RPMI7951 (cell line): ENCODE measurements around the gene DIPK1B. TPM values are rescaled to one million over a fixed set of nuclear protein-coding genes. Genes with fewer than 3 reads are reported as not detected.

Source experiments
- DNase-seq: peaks from one replicate; pipeline ENCODE4 v3.0.0-alpha.2; 2012; ENCODE audit warnings: low read depth
- total RNA-seq: library from RNA; depleted of rRNA; stranded (reverse); fragments of >200 nt; shearing (Covaris generic); gene quantifications from 2 replicates; pipeline ENCODE4 v1.2.3, GENCODE V29; 2014; rRNA removed

The DIPK1B gene
- not detected in 2 replicates for total RNA-seq

DNA sequence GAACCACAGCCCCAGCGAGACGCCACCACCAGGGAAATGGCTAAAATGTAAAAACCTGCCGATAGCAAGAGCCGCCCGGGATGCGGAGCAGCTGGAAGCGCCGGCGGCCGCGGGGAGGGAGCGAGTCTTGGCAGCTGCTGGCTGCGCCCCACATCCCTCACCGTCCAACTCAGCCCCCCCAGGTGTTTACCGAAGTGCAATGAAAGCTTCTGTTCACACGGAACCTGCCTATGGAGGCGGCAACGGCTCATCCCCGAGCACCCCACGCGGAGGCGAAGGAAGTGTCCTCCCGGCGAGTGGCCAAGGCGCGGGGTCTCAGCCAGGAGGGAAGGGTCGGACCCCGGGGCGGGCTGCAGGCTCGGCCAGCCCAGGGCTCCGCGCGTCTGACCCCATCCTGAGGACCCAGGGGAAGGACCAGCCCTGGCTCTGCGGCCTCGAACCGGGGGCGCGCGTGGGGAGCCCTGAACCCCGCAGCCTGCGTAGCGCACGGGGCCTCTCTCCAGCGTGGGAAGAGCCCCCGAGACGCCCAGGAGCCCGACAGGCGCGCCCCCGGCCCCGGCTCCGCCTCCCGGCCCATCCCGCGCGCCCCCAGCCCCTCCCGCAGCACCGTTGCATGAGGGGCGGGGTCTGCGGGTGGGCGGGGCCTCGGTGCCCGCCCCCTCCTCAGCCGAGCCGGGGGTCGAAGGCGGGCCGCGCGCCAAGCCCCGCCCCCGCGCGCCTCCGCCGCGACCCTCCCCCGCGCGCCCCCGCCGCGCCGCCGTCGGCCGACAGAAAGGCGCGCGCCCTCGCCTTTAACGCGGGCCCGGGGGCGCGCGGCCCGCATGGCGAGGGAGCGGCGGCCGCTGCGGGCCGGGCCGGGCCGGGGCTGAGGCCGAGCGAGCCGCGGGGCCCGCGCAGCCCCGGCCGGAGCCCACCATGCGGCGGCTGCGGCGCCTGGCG is at the start of gene DIPK1B:
Gene DIPK1B, plus strand, starts transcription at position 822 of the 939 bp plus-strand sequence. Its CDS starts 94 bp downstream, at position 916.
- DNase-seq: no peak

GRCh38 chr9:136662656-136663581 is 49.5 kb upstream of the DIPK1B start, which contains the start of gene EGFL7:
Gene EGFL7 (plus strand): TSS chr9:136662916. CDS start chr9:136668283, 5,367 bp downstream.
- DNase-seq: no peak

DNA sequence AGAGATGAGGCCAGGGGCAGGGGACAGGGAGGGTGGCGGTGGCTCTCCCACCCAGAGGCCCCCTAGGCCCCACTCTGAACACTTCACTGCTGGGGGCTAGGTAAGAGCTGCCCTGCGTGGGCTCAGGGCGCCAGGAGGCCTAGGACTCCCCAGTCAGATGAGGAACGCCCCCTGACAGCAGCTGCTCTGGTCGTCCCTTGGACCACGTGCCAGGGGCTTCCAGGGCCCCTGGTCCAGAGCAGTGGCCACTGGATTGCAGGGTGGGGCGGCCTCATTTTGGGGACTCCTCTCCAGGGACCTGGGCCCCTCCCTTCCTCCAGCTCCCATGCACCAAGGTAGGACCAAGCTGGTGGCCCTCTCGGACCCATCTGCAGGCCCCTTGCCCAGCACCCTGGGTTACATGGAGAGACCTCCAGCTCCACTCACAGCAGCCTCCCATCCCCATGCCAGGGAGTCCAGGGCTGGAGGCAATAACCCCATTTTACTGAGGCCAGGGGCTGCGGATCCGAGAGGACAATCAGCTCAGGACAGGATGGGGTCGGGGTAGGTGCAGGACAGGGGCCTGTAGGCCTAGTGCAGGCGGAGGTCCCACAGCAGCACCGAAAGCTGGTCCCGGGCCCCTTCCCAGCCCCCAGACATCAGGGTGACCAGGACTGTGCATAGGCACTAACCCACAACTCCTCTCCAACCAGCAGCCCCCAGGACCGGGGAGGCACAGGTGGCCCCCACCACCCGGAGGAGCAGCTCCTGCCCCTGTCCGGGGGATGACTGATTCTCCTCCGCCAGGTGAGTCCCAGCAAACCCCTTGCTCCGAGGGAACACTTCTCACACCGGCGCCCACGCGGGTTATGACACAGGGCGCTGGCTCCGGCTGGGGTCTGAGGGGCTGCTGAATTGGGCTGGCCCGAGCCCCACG is 48.1 kb upstream of the DIPK1B start:
- no peak for DNase-seq

DNA sequence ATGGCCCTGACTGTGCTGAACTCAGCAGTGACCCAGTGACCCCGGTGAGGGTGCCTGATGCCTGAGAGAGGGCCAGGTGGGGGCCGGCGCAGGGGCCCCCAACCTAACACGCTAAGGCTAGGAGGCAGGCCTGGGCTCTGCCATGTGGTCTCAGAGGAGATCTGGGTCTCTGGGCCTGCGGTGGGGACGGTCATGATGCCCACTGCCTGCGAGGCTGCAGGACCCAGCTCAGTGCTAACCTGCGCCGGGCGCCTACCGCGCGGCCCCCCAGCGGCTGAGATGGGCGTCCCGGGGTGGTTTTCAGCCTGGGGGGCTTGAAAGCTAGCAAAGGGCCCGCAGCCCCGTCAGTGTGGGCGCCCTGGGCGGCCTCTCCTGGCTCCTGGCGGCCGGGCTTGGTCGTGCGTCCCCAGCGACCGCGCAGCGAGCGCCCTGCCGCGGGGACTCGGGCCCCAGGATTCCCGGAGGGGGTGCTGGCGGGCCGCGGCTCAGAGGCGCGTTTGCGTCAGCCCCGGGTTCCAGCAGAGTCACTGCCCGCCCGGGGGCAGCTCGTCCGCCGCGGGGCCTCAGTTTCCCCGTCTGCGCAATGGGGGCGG is 47.2 kb upstream of the DIPK1B start:
- no peak for DNase-seq

DNA sequence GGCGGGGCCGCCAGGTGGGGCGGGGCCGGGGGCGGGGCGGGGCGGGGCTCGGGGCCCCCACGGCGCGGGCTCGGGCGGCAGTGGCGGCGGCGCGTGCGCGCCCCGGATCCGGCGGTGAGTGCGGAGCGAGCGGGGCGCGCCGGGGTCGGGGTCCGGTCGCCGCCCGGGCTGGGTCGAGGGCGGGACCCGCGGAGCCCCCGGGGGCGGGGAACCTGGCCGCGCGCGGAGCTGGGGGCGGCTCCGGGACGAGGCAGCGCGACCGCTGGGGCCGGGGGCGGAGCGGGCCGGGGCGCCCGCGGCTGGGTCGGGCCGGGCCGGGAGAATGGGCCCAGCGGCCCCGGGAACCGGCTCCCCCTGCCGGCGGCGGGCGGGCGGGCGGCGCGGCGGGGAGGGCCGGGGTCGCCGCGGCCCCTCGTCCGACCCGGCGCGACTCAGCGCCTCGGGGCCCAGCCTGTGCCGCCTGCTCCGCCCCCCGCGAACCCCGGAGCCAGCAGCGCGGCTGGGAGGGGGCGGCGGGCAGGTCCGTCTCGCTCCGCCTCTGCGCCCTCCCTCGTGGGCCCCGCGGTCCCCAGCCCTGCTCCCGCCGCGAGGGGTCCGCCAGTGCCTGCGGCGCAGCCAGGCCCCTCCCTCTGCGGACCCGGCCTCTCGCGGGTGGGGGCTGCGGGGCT is 46.5 kb upstream of the DIPK1B start:
- no peak for DNase-seq

DNA sequence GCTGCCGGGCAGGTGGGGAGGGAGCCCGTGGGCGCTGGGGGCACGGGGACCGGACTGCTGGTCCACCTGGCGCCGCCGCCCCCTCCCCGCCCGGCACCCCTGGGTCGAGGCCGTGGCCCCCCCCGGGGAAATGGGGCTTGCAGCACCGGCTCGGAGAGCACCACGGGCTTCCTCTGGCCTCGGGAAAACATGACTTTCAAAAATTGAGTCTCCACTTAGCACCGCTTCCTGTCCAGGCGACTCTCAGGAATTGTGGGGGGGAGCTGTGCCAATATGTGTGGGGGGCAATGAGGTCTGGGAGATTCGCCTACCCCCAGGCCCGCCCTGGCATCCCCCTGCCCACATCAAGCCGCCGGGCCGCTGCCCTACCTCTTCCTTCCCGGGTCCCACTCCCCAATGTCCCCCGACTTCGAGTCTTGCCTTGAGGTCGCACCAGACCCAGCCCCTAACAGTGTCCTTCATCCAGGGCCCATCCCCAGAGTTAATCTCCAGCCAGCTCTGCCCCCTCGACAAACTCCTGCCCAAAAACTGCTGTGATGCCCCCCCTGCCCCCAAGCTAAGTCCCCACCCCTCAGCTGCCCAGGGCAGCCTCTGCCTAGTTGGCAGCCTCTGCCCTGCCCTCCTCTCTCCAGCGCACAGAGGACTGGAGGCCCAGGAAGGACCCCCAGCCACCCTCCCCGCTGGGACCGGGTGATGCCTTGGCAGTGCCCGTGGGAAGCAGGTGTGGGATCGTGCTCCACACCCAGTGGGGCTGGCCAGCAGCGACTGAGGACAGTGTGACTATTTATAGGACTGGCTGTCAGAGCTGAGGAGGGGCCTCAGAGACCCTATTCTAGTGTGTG is 45.8 kb upstream of the DIPK1B start:
- no peak for DNase-seq

- DNase-seq: no peak
Observed at GRCh38 chr9:136667214-136667939, 45.0 kb upstream of the DIPK1B start.

GRCh38 chr9:136667940-136668760 is 44.2 kb upstream of the DIPK1B start:
- DNase-seq: no peak

DNA sequence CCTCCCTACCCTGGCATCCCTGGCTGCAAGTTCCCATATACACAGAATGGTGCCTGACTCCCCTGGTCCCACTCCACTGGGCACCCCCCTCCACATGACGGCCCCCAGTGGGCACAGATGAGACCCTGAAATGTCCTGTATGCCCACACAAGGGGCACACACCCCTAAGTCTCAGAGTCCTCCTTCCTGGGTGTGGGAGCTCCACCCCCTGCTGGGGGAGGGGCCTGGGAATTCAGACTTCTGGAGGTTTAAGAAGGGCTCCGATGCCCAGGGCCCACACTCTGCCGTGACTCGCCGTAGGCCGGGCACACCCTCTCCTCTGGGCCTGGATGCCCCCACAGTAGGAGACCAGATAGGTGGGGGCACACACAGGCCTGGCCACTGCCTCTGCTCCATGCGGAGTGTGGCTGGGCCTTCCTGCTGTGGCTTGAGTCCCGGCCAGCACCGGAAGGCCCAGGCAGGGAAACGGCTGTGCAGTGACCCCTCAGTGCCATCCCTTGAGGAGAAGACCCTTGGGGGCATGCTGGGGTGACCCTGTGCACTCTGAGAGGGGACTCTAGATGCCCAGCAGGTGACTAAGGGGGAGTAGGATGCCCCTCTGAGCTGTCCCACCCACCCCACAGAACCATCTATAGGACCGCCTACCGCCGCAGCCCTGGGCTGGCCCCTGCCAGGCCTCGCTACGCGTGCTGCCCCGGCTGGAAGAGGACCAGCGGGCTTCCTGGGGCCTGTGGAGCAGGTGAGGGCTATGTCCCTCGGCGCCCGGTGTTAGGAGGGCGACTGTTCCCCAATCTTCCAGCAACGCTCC is 43.2 kb upstream of the DIPK1B start:
- peak; percentile 19 for DNase-seq

DNA sequence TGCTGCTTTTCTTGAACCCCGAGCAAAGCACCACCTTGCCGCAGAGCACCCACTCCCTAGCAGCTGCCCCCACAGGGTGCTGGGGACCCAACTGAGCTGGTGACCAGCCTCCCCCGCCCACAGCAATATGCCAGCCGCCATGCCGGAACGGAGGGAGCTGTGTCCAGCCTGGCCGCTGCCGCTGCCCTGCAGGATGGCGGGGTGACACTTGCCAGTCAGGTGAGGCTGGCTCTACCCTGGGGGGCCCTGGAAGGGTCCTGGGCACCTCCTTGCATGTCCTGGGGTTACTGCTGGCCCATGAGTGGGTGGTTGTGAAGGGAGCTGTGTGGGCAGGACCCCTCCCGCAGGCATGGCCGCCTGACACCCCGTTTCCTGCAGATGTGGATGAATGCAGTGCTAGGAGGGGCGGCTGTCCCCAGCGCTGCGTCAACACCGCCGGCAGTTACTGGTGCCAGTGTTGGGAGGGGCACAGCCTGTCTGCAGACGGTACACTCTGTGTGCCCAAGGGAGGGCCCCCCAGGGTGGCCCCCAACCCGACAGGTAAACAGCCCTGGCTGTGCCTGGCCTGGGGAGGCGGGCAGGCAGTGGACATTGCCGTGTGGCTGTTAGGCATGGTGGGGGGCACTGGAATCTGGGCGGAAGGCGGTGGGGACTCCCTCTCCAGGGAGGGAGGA is 42.4 kb upstream of the DIPK1B start:
- DNase-seq: no peak

GRCh38 chr9:136670576-136671253 is 41.7 kb upstream of the DIPK1B start:
- DNase-seq: no peak

- no peak for DNase-seq
Observed at GRCh38 chr9:136671254-136671614, 41.1 kb upstream of the DIPK1B start.

DNA sequence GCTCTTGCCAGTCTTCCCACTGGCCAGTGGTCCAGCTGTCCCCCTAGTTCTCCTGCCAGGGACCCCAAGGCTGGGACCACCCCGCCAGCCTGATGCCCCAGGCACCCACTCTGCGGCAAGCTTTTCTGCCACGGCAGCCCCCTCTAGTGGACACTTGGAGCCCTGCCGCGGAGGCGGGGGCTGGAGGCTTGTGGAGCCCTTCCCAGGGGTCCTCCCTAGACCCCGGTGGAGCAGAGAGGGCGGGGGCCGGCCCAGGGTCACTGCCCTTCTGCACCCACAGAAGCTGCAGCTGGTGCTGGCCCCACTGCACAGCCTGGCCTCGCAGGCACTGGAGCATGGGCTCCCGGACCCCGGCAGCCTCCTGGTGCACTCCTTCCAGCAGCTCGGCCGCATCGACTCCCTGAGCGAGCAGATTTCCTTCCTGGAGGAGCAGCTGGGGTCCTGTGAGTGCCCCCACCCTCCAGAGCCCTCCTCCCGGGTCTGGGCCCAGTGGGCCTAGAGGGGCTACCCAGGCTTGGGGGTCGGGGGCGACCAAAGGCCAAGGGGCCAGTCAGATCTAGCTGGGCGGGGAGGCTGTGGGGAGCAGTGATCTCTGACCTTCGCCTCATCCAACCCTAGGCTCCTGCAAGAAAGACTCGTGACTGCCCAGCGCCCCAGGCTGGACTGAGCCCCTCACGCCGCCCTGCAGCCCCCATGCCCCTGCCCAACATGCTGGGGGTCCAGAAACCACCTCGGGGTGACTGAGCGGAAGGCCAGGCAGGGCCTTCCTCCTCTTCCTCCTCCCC is 40.5 kb upstream of the DIPK1B start:
- DNase-seq: no peak

DNA sequence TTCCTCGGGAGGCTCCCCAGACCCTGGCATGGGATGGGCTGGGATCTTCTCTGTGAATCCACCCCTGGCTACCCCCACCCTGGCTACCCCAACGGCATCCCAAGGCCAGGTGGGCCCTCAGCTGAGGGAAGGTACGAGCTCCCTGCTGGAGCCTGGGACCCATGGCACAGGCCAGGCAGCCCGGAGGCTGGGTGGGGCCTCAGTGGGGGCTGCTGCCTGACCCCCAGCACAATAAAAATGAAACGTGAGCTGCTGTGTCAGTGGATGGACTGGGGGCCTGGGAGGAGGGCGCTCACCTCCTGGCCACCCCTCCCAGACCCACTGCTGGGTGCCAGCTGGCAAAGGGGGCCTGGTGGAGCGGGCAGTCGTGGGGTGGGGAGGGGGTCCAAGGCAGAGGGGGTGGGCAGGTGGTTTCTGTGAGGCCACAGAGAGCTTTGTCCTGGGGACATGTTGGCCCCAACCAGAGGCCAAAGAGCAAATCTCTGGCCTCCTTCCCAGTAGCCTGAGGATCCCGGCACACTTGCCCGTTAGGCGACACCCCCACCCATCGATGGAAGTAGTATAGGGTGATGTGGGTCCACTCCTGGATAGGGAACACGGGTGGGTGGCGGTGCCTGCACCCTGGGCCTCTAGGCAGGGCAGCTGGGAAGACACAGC is 39.8 kb upstream of the DIPK1B start:
- no peak for DNase-seq
